ENCODE data around the gene BANF2.

GRCh38 chr20:17680836-17681725 lies 18.7 kb upstream of the BANF2 start:
- TF ChIP-seq CTCF (IDR thresholded peaks at IDR 0.05) (peak; percentile 61 to 94 (median 84)), POLR2A (IDR thresholded peaks at IDR 0.05) (no peak)

Data from testis (tissue), 2 donors.